BJ (cell line): ENCODE measurements around the gene CNOT8. TPM values are rescaled to one million over a fixed set of nuclear protein-coding genes. Genes with fewer than 3 reads are reported as not detected.

Experiments used
- CTCF ChIA-PET: fragments of 350-600 bp; formaldehyde crosslinking; extraction: SDS; loops from one replicate; lab custom pipeline; 2021; ENCODE audit warnings: antibody characterized with exemption, inconsistent platforms; lab: Yijun Ruan, JAX
- POLR2A ChIA-PET: fragments of 300-600 bp; sonication (Branson Sonifier 250); formaldehyde crosslinking; extraction: SDS; loops from one replicate; lab custom pipeline; 2021; ENCODE audit warnings: antibody characterized with exemption; lab: Charles Lee
- DNase-seq: peaks from one replicate; pipeline ENCODE4 v3.0.0-alpha.2; 2011; ENCODE audit warnings: low read depth
- H3K27me3 ChIP-seq: 2 replicates; pipeline ENCODE4 v1.6.0; 2011; ENCODE audit warnings: low read length; ENCODE audit not compliant: control insufficient read depth, insufficient read depth
- H3K36me3 ChIP-seq: 2 replicates; pipeline ENCODE4 v1.5.1; 2011; ENCODE audit warnings: low read length; ENCODE audit not compliant: control insufficient read depth, insufficient read depth
- H3K4me3 ChIP-seq: 2 replicates; pipeline ENCODE4 v1.5.1; 2011; ENCODE audit warnings: low read depth, mild to moderate bottlenecking, control low read depth, low read length
- CTCF ChIP-seq: IDR thresholded peaks from 2 replicates; pipeline ENCODE4 v1.5.1; 2011; ENCODE audit warnings: low read depth, mild to moderate bottlenecking, control low read depth, inconsistent platforms, low read length, moderate library complexity; ENCODE audit not compliant: insufficient read depth
- polyA minus RNA-seq: library from RNA; depleted of rRNA, polyadenylated mRNA; stranded (reverse); fragments of >200 nt; gene quantifications from 2 replicates; pipeline ENCODE4 v1.2.3, GENCODE V29; 2011; rRNA and poly(A)+ RNA removed
- polyA plus RNA-seq: library from polyadenylated mRNA; depleted of rRNA; stranded (reverse); fragments of >200 nt; gene quantifications from 2 replicates; pipeline ENCODE4 v1.2.3, GENCODE V29; 2011; rRNA removed

The CNOT8 gene
- polyA plus RNA-seq (38.8 and 49.4 TPM in 2 replicates), polyA minus RNA-seq (19.8 and 26.6 TPM in 2 replicates)

GRCh38 chr5:154858297-154858971 lies at the start of gene CNOT8:
CNOT8 (plus strand) TSS chr5:154858627; CDS start chr5:154863279, 4,652 bp downstream.
- TF ChIP-seq CTCF, result no peak
- DNase-seq, result peak; percentile 82
- CTCF ChIA-PET, result no interaction called here
- POLR2A ChIA-PET, result no interaction called here
- Histone ChIP-seq H3K4me3 (peak within 1 kb of the TSS; percentile 80), H3K36me3 (no peaks in the 10 kb centered on the region), H3K27me3 (no peaks in the 10 kb centered on the region)

GRCh38 chr5:154811239-154811638 lies 47.2 kb upstream of the CNOT8 start:
- no peak for DNase-seq
- no peak for TF ChIP-seq CTCF
- H3K4me3 ChIP-seq, result no peak overlapping the region
- ChIA-PET POLR2A (no interaction called here), CTCF (interaction anchor here (0.8 to 1.2 kb wide), 4 partner anchors 9 to 161 kb away, joined by 3 to 9 read pairs (median 4); no protein-coding TSS in a partner anchor)
- no peaks in the 10 kb centered on the region for H3K27me3 ChIP-seq
- H3K36me3 ChIP-seq, result peaks cover 33% of the 10 kb centered on the region

GRCh38 chr5:154811653-154812465 lies 46.6 kb upstream of the CNOT8 start:
- DNase-seq, result no peak
- ChIA-PET POLR2A (no interaction called here), CTCF (interaction anchor here (0.8 to 1.2 kb wide), 4 partner anchors 10 to 161 kb away, joined by 3 to 9 read pairs (median 4); no protein-coding TSS in a partner anchor)
- H3K4me3 ChIP-seq, result no peak overlapping the region
- H3K36me3 ChIP-seq, result peaks cover 36% of the 10 kb centered on the region
- H3K27me3 ChIP-seq, result no peaks in the 10 kb centered on the region
- TF ChIP-seq CTCF, result peak; percentile 92

GRCh38 chr5:154813158-154813557 lies 45.3 kb upstream of the CNOT8 start:
- POLR2A ChIA-PET, result no interaction called here
- Histone ChIP-seq H3K36me3 (peaks cover 34% of the 10 kb centered on the region), H3K27me3 (no peaks in the 10 kb centered on the region), H3K4me3 (no peak overlapping the region)
- no peak for DNase-seq
- CTCF ChIA-PET, result interaction anchor here (1.1 to 1.7 kb wide), 3 partner anchors 11 to 163 kb away, joined by 3 to 7 read pairs (median 3); no protein-coding TSS in a partner anchor
- TF ChIP-seq CTCF, result no peak

GRCh38 chr5:154813736-154814135 lies 44.7 kb upstream of the CNOT8 start:
- H3K4me3 ChIP-seq, result no peak overlapping the region
- no peak for TF ChIP-seq CTCF
- ChIA-PET CTCF (interaction anchor here (1.1 to 1.7 kb wide), 3 partner anchors 10 to 163 kb away, joined by 3 to 7 read pairs (median 3); no protein-coding TSS in a partner anchor), POLR2A (interaction anchor here (0.6 kb wide), 1 partner anchor 45 kb away, joined by 7 read pairs; no protein-coding TSS in a partner anchor)
- no peak for DNase-seq
- peaks cover 31% of the 10 kb centered on the region for H3K36me3 ChIP-seq
- no peaks in the 10 kb centered on the region for H3K27me3 ChIP-seq
